ENCODE data around the gene MRPL51. TPM values are rescaled to one million over a fixed set of nuclear protein-coding genes. Genes with fewer than 3 reads are reported as not detected.

The MRPL51 gene
- 404 and 455 TPM in 2 replicates for polyA plus RNA-seq

DNA sequence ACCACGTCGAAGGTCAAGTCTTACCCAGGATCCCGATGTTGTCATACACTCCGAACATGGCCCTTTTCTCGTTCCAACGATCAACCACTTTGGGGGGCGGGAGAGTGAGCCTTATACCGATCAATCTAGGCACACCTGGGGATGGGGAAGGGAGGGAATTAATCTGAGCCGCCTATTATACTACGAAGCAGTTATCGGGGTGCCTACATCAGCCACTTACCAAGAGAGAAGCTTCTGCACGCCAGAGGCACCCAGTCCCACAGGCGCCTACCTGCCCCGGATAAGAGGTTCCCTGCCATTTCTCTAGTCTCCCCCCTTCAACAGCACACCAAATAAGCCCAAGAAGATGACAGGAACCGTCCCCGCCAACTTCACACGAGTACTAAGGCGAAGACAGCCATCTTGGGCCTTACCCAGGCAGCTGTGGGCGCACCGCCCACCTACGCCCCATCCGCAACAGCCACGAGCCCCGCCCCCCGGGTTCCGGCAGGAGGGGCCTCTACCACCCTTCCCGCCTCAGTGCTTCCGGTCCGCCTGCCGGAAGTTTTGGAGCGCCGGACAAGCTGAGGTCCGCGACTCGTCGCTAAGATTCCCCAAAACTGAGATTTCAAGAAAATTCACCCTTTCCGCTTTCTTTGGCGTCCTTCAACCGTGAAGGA lies at the start of gene MRPL51:
Gene MRPL51 (minus strand): TSS at position 425 of the 659 bp plus-strand sequence. CDS start 126 bp downstream, at position 299.

DNA sequence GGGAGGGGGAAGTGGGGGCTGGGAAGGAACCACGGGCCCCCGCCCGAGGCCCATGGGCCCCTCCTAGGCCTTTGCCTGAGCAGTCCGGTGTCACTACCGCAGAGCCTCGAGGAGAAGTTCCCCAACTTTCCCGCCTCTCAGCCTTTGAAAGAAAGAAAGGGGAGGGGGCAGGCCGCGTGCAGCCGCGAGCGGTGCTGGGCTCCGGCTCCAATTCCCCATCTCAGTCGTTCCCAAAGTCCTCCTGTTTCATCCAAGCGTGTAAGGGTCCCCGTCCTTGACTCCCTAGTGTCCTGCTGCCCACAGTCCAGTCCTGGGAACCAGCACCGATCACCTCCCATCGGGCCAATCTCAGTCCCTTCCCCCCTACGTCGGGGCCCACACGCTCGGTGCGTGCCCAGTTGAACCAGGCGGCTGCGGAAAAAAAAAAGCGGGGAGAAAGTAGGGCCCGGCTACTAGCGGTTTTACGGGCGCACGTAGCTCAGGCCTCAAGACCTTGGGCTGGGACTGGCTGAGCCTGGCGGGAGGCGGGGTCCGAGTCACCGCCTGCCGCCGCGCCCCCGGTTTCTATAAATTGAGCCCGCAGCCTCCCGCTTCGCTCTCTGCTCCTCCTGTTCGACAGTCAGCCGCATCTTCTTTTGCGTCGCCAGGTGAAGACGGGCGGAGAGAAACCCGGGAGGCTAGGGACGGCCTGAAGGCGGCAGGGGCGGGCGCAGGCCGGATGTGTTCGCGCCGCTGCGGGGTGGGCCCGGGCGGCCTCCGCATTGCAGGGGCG lies 41.0 kb upstream of the MRPL51 start, which contains the start of gene GAPDH:
Gene GAPDH (plus strand): TSS at position 595 of the 772 bp plus-strand sequence. CDS start 316 bp downstream, outside the sequence.

DNA sequence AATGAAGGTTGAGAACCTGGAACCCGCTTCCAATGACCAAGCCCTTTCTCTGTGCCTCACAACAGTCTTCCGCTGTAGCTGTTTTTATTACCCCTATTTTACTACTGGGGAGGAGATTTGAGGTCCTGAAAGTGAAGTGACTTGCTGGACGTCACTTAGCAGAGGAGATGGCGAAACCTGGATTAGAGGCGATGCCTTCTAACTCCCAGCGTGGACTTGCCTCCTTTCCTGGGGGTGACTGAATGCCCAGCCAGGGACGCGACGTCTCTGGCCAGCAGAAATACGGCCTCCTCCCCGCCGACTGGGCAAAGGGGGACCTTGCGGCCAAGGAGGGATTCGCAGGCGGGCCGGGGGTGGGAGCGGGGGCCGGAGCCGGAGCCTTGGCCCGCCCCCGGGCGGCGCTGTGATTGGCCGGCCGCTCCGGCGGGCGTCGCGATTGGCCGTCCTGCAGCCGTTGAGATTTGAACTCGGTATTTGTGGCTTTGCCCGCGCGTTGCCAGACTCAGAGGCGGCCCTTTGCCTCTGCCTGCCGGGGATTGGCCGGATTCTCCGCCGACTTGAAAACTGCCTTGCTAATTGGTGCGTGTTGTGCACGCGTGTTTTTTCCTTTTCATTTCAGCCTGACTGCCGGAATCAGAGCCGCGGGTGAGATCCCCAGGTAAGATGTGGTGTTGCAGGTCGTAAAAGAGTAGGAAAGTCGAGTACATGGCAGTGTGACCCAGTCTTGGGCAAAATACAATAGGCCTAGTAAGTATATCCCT lies 615 bp upstream of the MRPL51 start, which contains the start of gene NCAPD2:
Gene NCAPD2 (plus strand): TSS at position 606 of the 761 bp plus-strand sequence. CDS start 997 bp downstream, outside the sequence.

DNA sequence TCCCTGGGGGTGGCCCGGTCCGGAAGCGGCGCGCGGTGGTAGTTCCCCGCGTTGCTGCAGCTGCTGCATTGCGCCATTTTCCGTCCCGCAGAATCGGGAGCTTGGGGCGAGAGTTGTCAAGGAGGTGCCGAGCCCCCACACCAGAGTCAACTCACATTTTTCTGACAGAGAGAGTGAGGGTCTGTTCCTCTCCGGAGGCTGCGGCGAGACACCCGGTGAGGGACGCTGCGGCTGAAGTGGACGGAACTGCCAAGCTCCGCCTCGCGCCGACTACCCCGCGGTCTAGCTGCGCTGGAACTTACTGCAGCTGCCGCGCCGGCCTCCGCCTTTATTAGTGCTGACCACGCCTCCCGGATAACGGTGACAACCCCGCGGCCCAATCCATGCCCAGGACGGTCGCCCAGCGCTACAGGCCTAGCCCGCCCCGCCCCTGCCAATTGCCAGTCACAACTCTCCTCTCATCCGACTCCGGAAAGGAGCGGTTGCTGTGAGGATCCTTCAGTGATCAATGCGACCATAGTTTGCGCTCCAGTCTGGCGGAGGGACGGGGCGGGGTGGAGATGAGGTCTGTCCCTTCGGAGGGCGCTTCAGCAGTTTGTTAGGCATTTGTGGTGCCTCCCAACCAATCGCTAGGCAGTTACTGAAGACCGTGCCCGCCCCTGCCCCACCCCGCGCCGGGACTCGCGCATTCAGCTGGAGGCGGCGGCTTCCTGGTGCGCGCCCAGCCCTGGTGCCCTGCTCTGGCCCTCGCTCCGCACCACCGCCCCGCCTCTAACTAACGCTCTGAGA lies 22.5 kb downstream of the MRPL51 start, which contains the start of gene VAMP1:
Gene VAMP1 (minus strand): TSS at position 303 of the 789 bp plus-strand sequence. CDS start 146 bp downstream, at position 157.

DNA sequence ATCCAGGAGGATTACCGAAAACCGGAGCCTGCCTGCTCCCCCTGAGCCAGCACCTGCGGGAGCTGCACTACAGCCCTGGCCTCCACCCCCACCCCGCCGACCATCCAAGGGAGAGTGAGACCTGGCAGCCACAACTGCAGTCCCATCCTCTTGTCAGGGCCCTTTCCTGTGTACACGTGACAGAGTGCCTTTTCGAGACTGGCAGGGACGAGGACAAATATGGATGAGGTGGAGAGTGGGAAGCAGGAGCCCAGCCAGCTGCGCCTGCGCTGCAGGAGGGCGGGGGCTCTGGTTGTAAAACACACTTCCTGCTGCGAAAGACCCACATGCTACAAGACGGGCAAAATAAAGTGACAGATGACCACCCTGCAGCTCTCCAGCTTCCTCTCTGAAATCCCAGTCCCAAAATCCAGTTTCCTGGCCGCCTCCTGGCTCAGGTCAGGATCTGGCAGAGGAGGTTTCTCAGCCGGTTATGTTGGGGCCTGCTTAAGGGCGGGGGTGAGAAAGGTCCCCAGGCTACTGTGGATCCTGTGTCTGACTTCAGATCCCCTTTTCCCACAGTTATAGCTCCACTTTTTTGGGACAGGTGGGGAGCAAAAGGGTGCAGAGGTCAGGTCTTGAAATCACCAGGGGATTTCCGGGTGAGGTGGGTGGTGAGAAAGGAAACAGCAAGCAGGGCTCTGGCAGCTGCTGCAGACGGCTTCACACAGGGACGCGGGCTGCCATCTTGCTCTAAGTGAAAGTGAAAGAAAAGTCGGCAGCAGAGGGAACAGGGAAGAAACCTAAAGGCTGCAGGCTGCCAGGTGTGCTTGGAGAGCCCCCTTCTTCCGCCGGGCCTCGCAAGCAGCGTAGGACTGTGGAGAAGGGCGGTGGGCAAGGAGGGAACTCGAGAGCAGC lies 41.5 kb downstream of the MRPL51 start, which contains the start of gene TAPBPL:
Gene TAPBPL (plus strand): TSS at position 695 of the 897 bp plus-strand sequence. CDS start 207 bp downstream, outside the sequence.

DNA sequence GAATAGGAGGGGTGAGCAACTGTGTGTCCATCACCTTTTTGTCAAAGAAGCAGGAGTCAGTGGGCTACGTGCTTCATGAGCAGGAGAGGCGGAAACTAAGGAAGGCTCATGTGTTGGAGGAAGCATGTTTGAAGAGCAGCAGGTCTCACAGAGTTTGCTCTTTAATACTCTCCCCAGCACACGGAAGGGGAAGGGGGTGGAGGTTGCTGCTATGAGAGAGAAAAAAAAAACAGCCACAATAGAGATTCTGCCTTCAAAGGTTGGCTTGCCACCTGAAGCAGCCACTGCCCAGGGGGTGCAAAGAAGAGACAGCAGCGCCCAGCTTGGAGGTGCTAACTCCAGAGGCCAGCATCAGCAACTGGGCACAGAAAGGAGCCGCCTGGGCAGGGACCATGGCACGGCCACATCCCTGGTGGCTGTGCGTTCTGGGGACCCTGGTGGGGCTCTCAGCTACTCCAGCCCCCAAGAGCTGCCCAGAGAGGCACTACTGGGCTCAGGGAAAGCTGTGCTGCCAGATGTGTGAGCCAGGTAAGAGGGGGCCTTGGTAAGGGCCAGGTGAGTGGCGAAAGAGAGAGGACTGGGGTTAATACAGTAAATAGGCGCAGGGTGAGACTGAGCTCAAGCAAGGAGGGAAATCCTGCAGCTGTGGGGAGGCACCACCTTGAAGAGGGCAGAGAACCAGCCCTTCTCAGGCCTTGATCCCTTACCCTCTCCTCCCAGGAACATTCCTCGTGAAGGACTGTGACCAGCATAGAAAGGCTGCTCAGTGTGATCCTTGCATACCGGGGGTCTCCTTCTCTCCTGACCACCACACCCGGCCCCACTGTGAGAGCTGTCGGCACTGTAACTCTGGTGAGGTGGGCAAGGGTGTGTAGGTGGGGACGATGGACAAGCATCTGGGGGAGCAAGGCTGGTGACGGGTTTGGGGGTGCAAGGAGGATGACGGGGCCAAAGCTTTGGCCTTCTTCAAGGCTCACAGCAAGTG lies 48.1 kb downstream of the MRPL51 start, which contains the start of gene CD27:
Gene CD27 (plus strand): TSS at position 252 of the 985 bp plus-strand sequence. CDS start 141 bp downstream, at position 393.

Other genes starting within 250 kb of the MRPL51 start
- gene PLEKHG6, start 182.6 kb downstream of the MRPL51 start, polyA plus RNA-seq = not detected in 2 replicates
- gene TNFRSF1A, start 151.2 kb downstream of the MRPL51 start, polyA plus RNA-seq = 1.3 and 2.3 TPM in 2 replicates
- gene SCNN1A, start 117.7 kb downstream of the MRPL51 start, polyA plus RNA-seq = not detected in 2 replicates
- 1.6 and 1.9 TPM in 2 replicates for gene LTBR, start 109.1 kb downstream of the MRPL51 start, polyA plus RNA-seq
- 1.6 TPM in 1 of 2 replicates, not detected in the other for gene CD27, start 48.3 kb downstream of the MRPL51 start, polyA plus RNA-seq
- gene TAPBPL, start 41.2 kb downstream of the MRPL51 start, polyA plus RNA-seq = 1.5 and 10.6 TPM in 2 replicates
- 41.6 and 53.7 TPM in 2 replicates for gene VAMP1, start 22.6 kb downstream of the MRPL51 start, polyA plus RNA-seq
- gene NCAPD2, start 840 bp upstream of the MRPL51 start, polyA plus RNA-seq = 0.74 and 0.78 TPM in 2 replicates
- 5,164 and 6,636 TPM in 2 replicates for gene GAPDH, start 41.3 kb upstream of the MRPL51 start, polyA plus RNA-seq
- 6.1 and 10.3 TPM in 2 replicates for gene IFFO1, start 62.8 kb upstream of the MRPL51 start, polyA plus RNA-seq
- gene NOP2, start 75.0 kb upstream of the MRPL51 start, polyA plus RNA-seq = 3.7 and 9.3 TPM in 2 replicates
- gene CHD4, start 114.1 kb upstream of the MRPL51 start, polyA plus RNA-seq = 44.9 and 46.5 TPM in 2 replicates
- not detected in 2 replicates for gene LPAR5, start 142.7 kb upstream of the MRPL51 start, polyA plus RNA-seq
- not detected in 2 replicates for gene ACRBP, start 154.2 kb upstream of the MRPL51 start, polyA plus RNA-seq
- 22.4 and 27.0 TPM in 2 replicates for gene ING4, start 169.9 kb upstream of the MRPL51 start, polyA plus RNA-seq
- 2.3 and 2.8 TPM in 2 replicates for gene ZNF384, start 196.1 kb upstream of the MRPL51 start, polyA plus RNA-seq
- gene PIANP, start 207.6 kb upstream of the MRPL51 start, polyA plus RNA-seq = 15.3 and 29.7 TPM in 2 replicates
- gene COPS7A, start 230.8 kb upstream of the MRPL51 start, polyA plus RNA-seq = 52.4 and 53.2 TPM in 2 replicates